ENCODE results near the gene PDE10A.
"Not testable (repeated sequence)": the region's sequence is repeated elsewhere in the genome, so short reads cannot be mapped to it uniquely, and the experiment has no call there.

PDE10A gene

DNA sequence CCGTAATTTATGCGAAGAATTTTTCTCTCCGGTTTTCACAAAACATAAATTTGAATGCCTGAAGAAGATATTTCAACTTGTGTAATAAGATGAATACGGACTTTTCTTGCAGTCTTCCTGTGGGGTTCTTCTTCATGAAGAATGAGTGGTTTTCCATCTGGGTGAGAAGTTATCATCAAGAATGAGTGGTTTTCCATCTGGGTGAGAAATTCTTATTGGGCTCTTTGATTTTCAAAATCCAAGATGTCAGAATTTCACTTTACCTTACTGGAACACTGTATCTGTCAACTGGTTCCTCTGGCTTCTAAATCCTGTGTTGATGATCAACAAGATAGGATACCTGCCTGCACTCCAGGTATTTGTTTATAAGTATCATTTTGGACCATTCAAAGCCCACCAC, 193.6 kb downstream of the PDE10A start:
- DNase-seq (ENCODE audit: low read depth in 2 of 2): no peak

- DNase-seq (ENCODE audit: low read depth in 2 of 2): no peak
Observed at GRCh38 chr6:165468340-165469235, 194.5 kb downstream of the PDE10A start.

GRCh38 chr6:165463499-165463898, 199.5 kb downstream of the PDE10A start:
- not testable (repeated sequence) for DNase-seq (ENCODE audit: low read depth in 2 of 2)

DNA sequence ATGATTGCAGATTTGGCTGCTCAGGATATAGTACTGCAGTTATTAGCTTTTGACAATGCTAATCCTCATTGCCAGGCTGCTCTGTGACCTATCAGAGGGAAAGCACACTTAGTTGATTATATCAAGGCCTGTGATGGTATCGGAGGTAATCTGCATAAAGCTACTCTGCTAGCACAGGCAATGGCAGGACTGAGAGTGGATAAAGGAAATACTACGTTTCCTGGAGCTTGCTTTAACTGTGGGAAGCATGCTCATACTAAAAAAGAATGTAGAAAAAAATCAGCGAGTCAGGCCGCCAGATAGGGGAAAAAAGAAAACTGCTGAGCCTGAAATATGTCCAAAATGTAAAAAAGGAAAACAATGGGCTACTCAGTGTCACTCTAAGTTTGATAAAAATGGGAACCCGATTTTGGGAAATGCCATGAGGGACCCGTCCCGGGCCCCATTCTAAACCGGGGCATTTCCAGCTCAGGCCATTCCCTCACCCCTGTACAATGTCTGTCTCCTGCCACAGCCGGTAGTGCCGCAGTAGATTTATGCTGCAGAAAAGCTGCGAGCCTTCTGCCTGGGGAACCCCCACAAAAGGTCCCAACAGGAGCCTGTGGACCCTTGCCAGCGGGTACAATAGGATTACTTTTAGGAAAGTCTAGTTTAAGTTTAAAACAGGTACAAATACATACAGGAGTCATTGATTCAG, 203.3 kb downstream of the PDE10A start:
- not testable (repeated sequence) for DNase-seq (ENCODE audit: low read depth in 2 of 2)

GRCh38 chr6:165458134-165458533, 204.9 kb downstream of the PDE10A start:
- no peak for DNase-seq (ENCODE audit: low read depth in 2 of 2)

DNA sequence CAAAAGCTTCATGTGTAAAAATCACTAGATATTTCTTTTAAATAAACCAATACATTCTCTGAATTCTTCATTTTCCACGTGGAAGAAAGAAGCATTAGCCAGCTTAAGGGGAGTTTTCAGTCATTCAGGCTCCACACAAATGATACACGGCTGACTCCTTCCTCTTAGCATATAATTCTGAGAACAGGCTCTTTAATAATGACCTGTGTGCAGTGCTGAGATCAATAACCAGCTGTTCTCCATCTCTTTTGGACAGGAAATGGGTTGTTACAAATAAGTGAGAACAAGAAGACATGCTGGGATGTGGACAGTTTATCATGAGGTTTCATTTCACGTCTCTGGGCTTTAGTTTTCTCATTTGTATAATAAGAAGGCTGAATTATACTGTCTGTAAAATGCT, 206.8 kb downstream of the PDE10A start:
- DNase-seq (ENCODE audit: low read depth in 2 of 2): no peak

DNA sequence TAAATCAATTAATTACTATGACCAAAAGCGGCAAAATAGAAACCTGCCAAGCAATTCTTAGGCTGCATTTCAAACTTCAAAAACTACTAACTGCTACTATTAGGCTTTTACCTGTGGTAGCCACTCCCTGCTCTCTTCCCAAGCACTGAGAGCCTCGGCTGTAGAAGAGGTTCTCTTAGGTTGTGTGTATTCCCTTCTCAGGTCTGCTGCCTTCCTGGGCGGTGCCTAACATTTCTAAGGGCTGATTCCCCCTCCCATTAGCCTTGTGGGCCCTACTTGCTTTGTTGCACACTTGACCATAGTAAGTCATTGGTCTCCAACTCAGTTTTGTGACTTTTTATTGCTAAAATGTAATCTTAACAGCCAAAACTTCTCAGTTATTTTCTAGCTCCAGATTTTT, 207.6 kb downstream of the PDE10A start:
- DNase-seq (ENCODE audit: low read depth in 2 of 2): no peak

- DNase-seq (ENCODE audit: low read depth in 2 of 2): no peak
Observed at GRCh38 chr6:165453395-165453794, 209.6 kb downstream of the PDE10A start.

DNA sequence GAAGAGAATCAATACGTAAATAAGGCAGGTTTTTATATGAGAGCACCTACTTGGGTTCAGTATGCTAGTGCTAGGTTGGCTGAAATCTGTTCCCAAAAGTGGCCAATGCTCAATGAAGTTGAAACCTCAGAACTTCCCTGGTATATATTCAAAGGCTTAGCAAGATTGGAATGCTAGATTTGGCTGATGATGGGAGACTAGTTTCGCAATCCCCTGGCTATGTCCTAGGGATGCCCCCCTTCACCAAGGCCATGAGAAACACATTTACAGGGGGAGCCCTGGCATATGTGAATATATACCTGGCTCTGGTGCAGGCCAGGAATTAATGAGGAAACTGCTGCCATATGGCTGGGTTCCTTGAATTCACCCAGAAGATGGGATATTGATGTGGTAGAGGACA, 211.2 kb downstream of the PDE10A start:
- no peak for DNase-seq (ENCODE audit: low read depth in 2 of 2)

- no peak for DNase-seq (ENCODE audit: low read depth in 2 of 2)
Observed at GRCh38 chr6:165448210-165448609, 214.8 kb downstream of the PDE10A start.

- no peak for DNase-seq (ENCODE audit: low read depth in 2 of 2)
Observed at GRCh38 chr6:165447141-165447540, 215.9 kb downstream of the PDE10A start.

DNA sequence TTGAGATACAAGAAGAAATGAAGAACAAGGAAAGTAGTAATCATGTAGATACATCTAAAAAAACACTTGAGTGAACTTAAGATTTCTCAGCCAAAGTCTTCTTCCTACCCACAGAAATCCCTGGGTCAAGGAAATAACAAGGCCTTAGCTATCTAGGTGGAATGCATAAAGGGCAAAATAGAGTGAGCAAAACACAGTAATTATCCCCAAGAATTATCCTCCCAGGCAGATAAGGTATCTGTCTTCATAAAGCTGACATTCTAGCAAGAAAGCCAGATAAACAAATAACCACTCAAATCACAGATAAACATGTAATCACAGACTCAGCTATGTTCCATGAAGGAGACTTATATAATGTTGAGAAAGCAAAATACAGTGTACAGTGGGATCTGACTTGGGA, 216.7 kb downstream of the PDE10A start:
- DNase-seq (ENCODE audit: low read depth in 2 of 2): no peak

- DNase-seq (ENCODE audit: low read depth in 2 of 2): no peak
Observed at GRCh38 chr6:165443462-165443861, 219.6 kb downstream of the PDE10A start.

DNA sequence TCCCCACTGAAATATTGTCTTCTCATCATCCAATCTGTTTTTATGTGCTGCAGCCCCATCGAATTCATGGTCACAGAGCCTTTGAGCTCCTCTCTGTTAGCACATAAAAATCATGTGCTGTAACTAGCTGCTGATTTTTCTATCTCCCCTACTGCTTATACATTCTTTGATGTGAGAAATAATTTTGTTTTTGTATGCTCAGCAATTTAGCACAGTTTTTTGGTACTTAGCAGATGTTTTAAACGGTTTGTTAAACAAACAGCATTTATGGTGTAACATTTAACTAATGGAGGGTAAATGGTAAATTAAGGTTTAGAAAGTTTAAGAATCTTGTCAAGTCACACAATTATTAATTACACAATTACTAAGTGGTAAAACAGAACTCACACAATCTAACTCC, 221.9 kb downstream of the PDE10A start:
- no peak for DNase-seq (ENCODE audit: low read depth in 2 of 2)

- no peak for DNase-seq (ENCODE audit: low read depth in 2 of 2)
Observed at GRCh38 chr6:165439928-165440554, 223.0 kb downstream of the PDE10A start.

- DNase-seq (ENCODE audit: low read depth in 2 of 2): no peak
Observed at GRCh38 chr6:165426892-165427291, 236.1 kb downstream of the PDE10A start.

DNA sequence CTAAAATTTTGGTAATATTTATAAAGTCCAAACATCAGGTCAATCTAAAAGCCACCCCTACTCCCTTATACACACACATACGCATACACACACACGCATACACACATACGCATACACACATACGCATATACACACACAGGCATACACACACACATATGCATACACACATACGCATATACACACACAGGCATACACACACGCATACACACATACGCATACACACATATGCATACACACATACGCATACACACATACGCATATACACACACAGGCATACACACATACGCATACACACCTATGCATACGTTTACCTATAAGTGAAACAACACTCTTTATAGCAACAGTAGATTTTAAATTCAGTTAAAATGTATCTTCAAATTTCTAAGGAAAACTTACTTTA, 240.8 kb downstream of the PDE10A start:
- DNase-seq (ENCODE audit: low read depth in 2 of 2): no peak

DNA sequence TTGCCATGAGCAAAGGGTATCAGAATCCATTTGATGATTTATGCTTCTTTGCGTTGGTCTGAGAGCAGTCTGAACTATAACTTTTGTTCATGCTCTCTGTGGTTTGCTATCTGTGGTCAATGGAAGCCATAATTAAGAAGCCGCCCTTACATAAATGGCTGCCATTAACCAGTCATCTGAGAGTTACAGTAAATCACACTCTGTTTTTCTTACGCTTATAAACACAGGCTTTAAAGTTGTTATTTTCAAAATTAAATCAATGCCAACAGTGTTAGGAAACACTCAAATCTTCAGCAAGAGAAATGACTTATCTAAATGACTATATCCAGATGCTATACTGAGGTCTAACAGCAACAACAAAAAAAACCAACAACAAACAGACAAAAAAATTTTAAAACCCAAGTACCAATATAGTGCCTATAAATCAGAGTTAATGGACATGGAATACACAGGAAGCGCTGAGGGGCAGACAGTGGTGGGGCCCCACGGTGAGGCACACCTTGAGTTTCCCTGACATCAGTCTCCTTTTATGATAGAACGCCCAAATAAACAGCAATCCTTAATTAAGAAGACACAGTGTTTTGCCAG, 245.7 kb downstream of the PDE10A start:
- no peak for DNase-seq (ENCODE audit: low read depth in 2 of 2)

DNA sequence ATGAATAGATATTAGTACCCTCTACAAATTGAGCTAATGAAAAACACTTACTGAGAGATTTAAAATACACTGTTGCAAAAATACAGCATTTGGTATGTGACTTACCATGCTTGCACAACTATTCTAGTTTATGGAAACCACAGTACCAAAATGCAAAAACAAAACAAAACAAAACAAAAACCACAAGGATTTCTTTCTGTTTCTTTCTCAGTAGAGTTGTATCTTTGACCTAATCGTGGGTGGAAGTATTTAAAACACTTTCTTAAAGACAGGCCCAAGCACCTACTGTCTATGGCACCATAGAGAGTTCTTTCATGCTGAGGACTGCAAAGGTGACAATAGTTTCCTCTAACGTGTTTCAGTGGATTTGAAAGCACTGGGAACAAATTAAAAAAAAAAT, 258.3 kb downstream of the PDE10A start:
- no peak for DNase-seq (ENCODE audit: low read depth in 2 of 2)

DNA sequence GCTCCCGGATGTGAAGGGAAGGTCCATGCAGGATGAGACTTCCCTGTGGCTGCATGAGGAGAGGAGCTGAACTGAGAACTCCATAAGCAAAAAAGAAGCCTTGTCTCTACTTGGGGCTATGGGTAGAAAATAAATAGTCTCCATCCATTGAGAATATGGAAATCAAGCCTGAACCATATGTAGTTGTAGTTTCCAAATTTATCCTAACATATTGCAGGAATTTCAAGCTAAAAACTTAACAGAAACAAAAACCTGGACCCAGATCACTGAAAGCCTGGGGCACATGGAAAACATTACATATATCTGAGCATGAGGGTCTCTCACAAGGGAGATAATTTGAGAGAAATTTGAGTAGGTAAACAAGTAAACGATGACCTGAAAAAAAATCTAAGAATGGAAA, 258.7 kb downstream of the PDE10A start:
- no peak for DNase-seq (ENCODE audit: low read depth in 2 of 2)

DNA sequence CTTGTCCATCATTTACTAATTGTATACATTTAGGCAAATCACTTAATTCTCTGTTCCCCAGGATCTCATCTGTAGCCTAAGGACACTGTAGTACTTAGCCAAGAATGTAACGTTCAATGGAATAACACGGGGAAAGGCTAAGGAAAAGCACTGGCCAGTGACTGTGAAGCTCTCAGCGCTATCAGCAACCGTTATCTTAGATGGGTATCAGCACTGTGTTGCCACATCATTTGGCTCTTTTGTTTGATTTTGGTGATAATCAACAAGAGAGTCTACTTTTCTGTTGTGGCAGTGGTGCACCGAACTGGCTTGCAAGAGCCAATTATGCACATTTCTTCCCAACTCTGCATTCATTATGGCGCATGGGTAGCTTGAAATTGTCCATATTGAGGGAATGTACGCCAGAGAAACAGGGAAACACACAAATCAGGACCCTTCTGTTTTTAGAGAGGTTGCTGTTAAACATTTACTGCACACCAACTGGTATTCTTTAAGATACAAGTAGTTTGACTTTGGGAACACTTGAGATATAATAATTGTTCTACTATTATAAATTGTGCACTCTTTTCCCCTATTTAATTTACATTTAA, 259.9 kb downstream of the PDE10A start:
- DNase-seq (ENCODE audit: low read depth in 2 of 2): no peak

DNA sequence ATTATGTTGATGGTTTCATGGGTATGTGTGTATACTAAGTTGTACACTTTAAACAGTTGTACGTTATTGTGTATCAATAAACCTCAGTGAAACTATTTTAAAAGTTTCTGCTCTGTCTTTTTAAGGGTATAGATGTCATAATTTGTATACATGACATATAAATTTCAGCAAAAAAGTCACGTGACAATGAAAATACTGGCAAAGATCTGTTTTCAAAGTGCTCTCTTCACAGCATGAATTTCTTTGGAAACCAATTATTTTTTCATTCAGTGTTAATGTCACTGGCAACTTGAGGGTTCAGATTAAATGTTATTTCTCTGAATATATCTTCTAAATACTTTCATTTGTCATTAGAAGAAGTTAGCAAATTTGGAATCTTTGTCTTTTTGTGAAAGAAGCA, 261.9 kb downstream of the PDE10A start:
- DNase-seq (ENCODE audit: low read depth in 2 of 2): no peak
